GM19025 (cell line): ENCODE measurements around the gene AKAP8L.
"Not testable (repeated sequence)": the region's sequence is repeated elsewhere in the genome, so short reads cannot be mapped to it uniquely, and the experiment has no call there.

Experiments
- ATAC-seq: cut with Tn5 transposase; IDR thresholded peaks from one replicate; pipeline ENCODE4 v1.9.1; 2021; ENCODE audit warnings: mild to moderate bottlenecking, low read depth, moderate library complexity; ENCODE audit not compliant: unreplicated experiment

AKAP8L gene

GRCh38 chr19:15421721-15422260, 3.0 kb upstream of the AKAP8L start:
- ATAC-seq = no peak

GRCh38 chr19:15421136-15421695, 2.4 kb upstream of the AKAP8L start:
- ATAC-seq = no peak

GRCh38 chr19:15419413-15420025, 731 bp upstream of the AKAP8L start:
- ATAC-seq = no peak

DNA sequence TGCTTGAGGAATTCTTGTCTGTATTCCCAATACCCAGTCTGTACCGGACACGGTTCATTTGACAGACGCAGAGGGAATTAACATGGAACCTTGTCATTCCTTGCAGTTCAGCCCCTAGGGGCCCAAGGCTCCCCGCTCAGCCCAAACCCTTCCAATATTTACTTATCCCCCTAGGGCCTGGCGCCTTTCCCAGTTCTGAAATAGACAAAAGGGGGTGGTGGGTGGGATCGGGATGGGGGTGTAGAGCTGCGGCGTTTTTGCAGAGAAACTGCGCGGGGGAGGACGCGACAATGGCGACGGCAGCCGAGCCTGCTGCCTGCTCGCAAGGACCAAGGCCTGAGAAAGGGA, 583 bp downstream of the AKAP8L start:
- ATAC-seq = no peak

DNA sequence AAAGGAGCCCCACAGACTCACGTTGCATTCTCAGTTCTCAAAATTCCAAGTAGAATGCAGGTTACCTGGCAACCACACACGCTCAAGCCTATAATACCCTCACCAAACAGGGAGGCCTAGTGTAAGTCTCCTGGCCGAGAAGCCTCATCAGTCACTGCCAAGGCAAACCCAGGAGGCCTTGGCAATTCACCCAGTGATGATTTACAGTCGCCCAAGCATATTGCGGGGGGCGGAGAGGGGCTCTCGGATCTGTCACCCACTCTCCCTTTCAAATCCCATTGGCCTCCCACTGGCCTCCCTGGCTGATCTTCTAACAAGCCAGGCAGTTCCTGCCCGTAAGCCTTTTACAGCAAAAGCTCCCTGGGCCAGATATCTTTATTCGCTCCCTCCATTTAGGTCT, 1.1 kb downstream of the AKAP8L start:
- no peak for ATAC-seq

DNA sequence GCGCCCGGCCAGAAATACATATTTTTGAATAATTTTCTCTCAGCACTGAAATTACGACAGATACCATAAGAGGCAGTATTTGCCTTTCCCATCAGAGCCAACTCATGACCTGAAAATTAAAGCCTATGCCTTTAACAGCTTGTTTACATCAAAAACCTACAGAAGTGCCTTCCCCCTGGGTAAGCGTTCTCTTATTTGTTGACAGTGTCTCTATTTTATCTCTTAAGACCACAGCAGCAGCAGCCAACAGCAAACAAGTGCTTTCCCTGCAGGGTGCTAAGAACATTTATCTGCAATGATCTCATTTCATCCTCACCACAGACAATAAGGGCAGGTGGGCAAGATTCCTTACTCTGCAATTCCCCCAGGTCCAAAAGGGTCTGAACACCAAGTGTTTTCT, 6.0 kb downstream of the AKAP8L start:
- ATAC-seq = no peak

- not testable (repeated sequence) for ATAC-seq
Measured at GRCh38 chr19:15411351-15411750, 7.4 kb downstream of the AKAP8L start.

GRCh38 chr19:15404780-15405211, 14.0 kb downstream of the AKAP8L start:
- ATAC-seq = no peak

DNA sequence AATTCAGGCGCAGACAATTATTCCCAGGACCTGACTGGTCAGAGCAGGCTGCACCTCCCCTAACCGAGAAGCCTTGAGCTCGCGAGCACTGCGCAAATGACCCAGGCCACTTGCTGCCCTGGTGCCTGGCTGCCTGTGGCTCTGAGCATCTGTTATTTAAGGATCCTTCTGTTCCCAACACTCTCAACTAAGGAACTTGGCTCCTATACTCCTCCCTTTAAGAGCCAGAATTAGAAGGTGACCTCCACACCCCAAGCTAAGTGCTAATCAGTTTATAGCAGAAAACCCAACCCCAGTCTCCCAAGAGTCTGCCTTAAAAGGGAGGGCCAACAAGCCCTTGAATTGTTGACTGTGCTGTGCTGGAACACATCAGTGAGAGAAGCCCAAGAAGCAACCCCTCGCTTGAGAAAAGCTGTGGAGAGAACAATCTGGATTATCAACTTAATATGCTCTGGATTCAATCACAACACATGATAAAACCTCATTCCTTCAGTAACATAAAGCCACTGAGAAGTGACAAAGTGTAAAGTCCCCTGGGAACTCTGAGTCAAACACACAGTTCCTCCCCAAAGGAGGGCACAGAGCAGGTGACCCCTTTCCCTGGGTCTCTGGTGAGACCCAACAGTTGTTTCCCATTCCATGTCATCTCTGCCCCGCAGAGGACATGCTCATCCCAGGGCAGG, 14.6 kb downstream of the AKAP8L start:
- ATAC-seq = no peak

- ATAC-seq = no peak
Measured at GRCh38 chr19:15403151-15403531, 15.6 kb downstream of the AKAP8L start.

GRCh38 chr19:15402411-15403150, 16.2 kb downstream of the AKAP8L start:
- no peak for ATAC-seq

GRCh38 chr19:15401397-15401710, 17.4 kb downstream of the AKAP8L start:
- no peak for ATAC-seq

GRCh38 chr19:15400521-15401396, 18.0 kb downstream of the AKAP8L start:
- ATAC-seq = no peak

- ATAC-seq = no peak
Measured at GRCh38 chr19:15399635-15400034, 19.2 kb downstream of the AKAP8L start.

GRCh38 chr19:15399234-15399515, 19.6 kb downstream of the AKAP8L start:
- no peak for ATAC-seq

- no peak for ATAC-seq
Measured at GRCh38 chr19:15398501-15399233, 20.1 kb downstream of the AKAP8L start.

GRCh38 chr19:15397782-15398181, 21.0 kb downstream of the AKAP8L start:
- no peak for ATAC-seq

DNA sequence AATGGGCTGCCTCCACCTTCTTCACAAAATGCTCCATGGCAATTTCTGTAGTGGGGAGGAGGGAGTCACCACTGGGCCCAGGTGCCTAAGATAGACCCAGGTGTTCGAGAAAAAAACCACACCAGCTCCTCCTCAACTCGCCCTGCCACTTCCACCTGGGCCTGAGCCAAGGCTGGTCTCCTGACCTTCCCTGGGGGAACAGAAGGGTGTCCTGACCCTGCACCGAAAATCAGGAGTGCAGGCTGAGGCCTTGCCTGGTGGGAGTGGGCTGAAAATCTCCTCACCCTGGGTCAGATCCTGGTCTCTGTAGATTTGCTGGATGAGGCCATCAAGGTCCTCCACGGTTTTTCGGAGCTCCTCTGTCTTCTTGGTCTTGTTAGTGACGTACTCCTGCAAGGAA, 21.6 kb downstream of the AKAP8L start:
- no peak for ATAC-seq

DNA sequence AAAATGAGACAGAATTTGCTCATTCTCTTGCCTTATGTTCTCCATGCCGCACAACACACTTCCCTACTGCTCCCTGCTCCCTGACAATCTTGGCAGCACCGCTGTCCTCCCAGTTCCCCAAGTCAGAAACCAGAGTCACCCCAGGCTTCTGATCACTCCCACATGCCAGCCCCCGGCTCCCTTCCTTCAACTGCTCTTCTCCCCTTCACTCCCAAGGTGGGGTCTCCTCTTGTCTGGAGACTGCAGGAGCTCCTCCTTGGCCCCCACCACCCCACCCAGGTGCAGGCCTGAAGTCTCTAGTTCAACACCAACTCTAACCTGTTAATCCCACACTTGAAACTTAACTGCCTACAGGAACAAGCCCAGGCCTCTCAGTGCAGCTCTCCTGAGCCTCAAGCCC, 22.4 kb downstream of the AKAP8L start:
- ATAC-seq = no peak

- not testable (repeated sequence) for ATAC-seq
Measured at GRCh38 chr19:15395251-15395650, 23.5 kb downstream of the AKAP8L start.
